Small intestine (tissue), 7 donors: ENCODE measurements around the gene GABBR1. TPM values are rescaled to one million over a fixed set of nuclear protein-coding genes. Genes with fewer than 3 reads are reported as not detected.

Experiments used
- DNase-seq, 2 donors: peaks; one replicate each; pipeline versions ENCODE4 v3.0.0 to v3.0.0-alpha.2; 2013
- FAIRE-seq: peaks from 2 replicates; lab custom pipeline; 2012; peaks lifted over from hg19 to GRCh38; lab: Jason Lieb, UNC
- H3K27ac ChIP-seq, 3 donors: one replicate each; pipeline ENCODE4 v1.5.1; 2013; ENCODE audit warnings: low read length in 2 of 3, mild to moderate bottlenecking in 2 of 3, control low read depth in 1 of 3, inconsistent platforms in 1 of 3, low read depth in 1 of 3, moderate library complexity in 1 of 3
- H3K27me3 ChIP-seq, 3 donors: one replicate each; pipeline ENCODE4 v1.6.1; 2013; ENCODE audit warnings: low read length in 3 of 3, inconsistent platforms in 1 of 3; ENCODE audit not compliant: control insufficient read depth in 3 of 3, insufficient read depth in 3 of 3
- H3K36me3 ChIP-seq, 3 donors: one replicate each; pipeline ENCODE4 v1.6.1; 2013; ENCODE audit warnings: low read length in 3 of 3, inconsistent platforms in 1 of 3, low read depth in 1 of 3, mild to moderate bottlenecking in 1 of 3, moderate library complexity in 1 of 3; ENCODE audit not compliant: control insufficient read depth in 3 of 3, insufficient read depth in 2 of 3
- H3K4me1 ChIP-seq, 3 donors: one replicate each; pipeline ENCODE4 v1.6.1; 2013; ENCODE audit warnings: low read length in 2 of 3, inconsistent platforms in 1 of 3, low read depth in 1 of 3, mild to moderate bottlenecking in 1 of 3, moderate library complexity in 1 of 3; ENCODE audit not compliant: control insufficient read depth in 3 of 3, insufficient read depth in 2 of 3
- H3K4me3 ChIP-seq, 3 donors: one replicate each; pipeline ENCODE4 v1.5.1; 2013; ENCODE audit warnings: low read length in 3 of 3, control low read depth in 1 of 3, inconsistent platforms in 1 of 3, low read depth in 1 of 3, mild to moderate bottlenecking in 1 of 3, moderate library complexity in 1 of 3
- H3K9me3 ChIP-seq, 2 donors: one replicate each; pipeline ENCODE4 v1.6.1; 2013; ENCODE audit warnings: low read depth in 1 of 2, low read length in 1 of 2; ENCODE audit not compliant: control insufficient read depth in 2 of 2, insufficient read depth in 1 of 2
- WGBS, 3 donors: extraction: QIAGEN DNeasy Blood & Tissue Kit; methylation state at CpG; one replicate each; pipeline ENCODE4 v1.1.7; 2013; 5-methylcytosine and 5-hydroxymethylcytosine counted together
- polyA plus RNA-seq, 4 donors: library from polyadenylated mRNA; stranded (reverse) in 3 of 4; unstranded in 1 of 4; fragments of 200-250 nt in 3 of 4; fragments of 120-200 nt in 1 of 4; gene quantifications; one replicate each; pipeline versions ENCODE4 v1.2.1 to v1.2.3, GENCODE V29; 2013
- donor health status: healthy with polysubstance abuse.
- donor health status: control.
- donor health status: control.
- donor health status: Bipolar disorder and iron deficiency.
- donor health status: healthy.

GABBR1 gene
- polyA plus RNA-seq, 4 donors, result 0.22 to 12.2 (median 7.1) TPM

GRCh38 chr6:29624520-29624961 lies 8.4 kb downstream of the GABBR1 start:
- no peak overlapping the region for H3K4me3 ChIP-seq
- FAIRE-seq (no peak), DNase-seq (no peak)
- peaks cover 0 to 4% (median 0%) of the 10 kb centered on the region in 3 donors for H3K4me1 ChIP-seq
- H3K27ac ChIP-seq, result no peak overlapping the region
- H3K9me3 ChIP-seq, result no peaks in the 10 kb centered on the region
- H3K27me3 ChIP-seq, result peaks cover 0 to 42% (median 0%) of the 10 kb centered on the region in 3 donors
- H3K36me3 ChIP-seq, result peaks cover 0 to 8% (median 0%) of the 10 kb centered on the region in 3 donors
- 58 to 70% (median 69%) methylated on average over 3 of the region's 3 CpGs for WGBS, 3 donors

- Histone ChIP-seq H3K27ac (no peak overlapping the region), H3K36me3 (peaks cover 0 to 8% (median 0%) of the 10 kb centered on the region in 3 donors), H3K4me3 (no peak overlapping the region), H3K9me3 (no peaks in the 10 kb centered on the region), H3K4me1 (no peaks in the 10 kb centered on the region), H3K27me3 (peaks cover 0 to 4% (median 0%) of the 10 kb centered on the region in 3 donors)
- FAIRE-seq (no peak), DNase-seq (no peak)
- WGBS, 3 donors, result 68 to 78% (median 75%) methylated on average over 4 of the region's 4 CpGs
Observed at GRCh38 chr6:29620630-29621029, 12.4 kb downstream of the GABBR1 start.

GRCh38 chr6:29619578-29620160 lies 13.3 kb downstream of the GABBR1 start:
- Histone ChIP-seq H3K9me3 (no peaks in the 10 kb centered on the region), H3K4me1 (no peaks in the 10 kb centered on the region), H3K27me3 (peaks cover 0 to 3% (median 0%) of the 10 kb centered on the region in 3 donors), H3K4me3 (no peak overlapping the region), H3K27ac (no peak overlapping the region), H3K36me3 (peaks cover 0 to 8% (median 0%) of the 10 kb centered on the region in 3 donors)
- no peak for FAIRE-seq
- no peak for DNase-seq
- WGBS, 3 donors, result 74 to 88% (median 84%) methylated on average over 1 of the region's 1 CpG

GRCh38 chr6:29617782-29618554 lies 15.0 kb downstream of the GABBR1 start:
- no peaks in the 10 kb centered on the region for H3K27me3 ChIP-seq
- H3K9me3 ChIP-seq, result no peaks in the 10 kb centered on the region
- peaks cover 0 to 2% (median 0%) of the 10 kb centered on the region in 3 donors for H3K36me3 ChIP-seq
- no peak overlapping the region for H3K27ac ChIP-seq
- FAIRE-seq, result no peak
- WGBS, 3 donors, result 90 to 93% (median 91%) methylated on average over 8 of the region's 8 CpGs
- no peak overlapping the region for H3K4me3 ChIP-seq
- no peak for DNase-seq
- no peaks in the 10 kb centered on the region for H3K4me1 ChIP-seq

- peaks cover 0 to 12% (median 0%) of the 10 kb centered on the region in 3 donors for H3K36me3 ChIP-seq
- H3K27ac ChIP-seq, result no peak overlapping the region
- no peaks in the 10 kb centered on the region for H3K9me3 ChIP-seq
- no peak for DNase-seq
- no peaks in the 10 kb centered on the region for H3K4me1 ChIP-seq
- 88 to 94% (median 91%) methylated on average over 4 of the region's 4 CpGs for WGBS, 3 donors
- H3K4me3 ChIP-seq, result no peak overlapping the region
- FAIRE-seq, result no peak
- no peaks in the 10 kb centered on the region for H3K27me3 ChIP-seq
Observed at GRCh38 chr6:29611426-29611825, 21.6 kb downstream of the GABBR1 start.

GRCh38 chr6:29610540-29610939 lies 22.4 kb downstream of the GABBR1 start:
- DNase-seq (no peak), FAIRE-seq (no peak)

GRCh38 chr6:29608131-29608530 lies 24.9 kb downstream of the GABBR1 start:
- Histone ChIP-seq H3K9me3 (no peaks in the 10 kb centered on the region), H3K27me3 (no peaks in the 10 kb centered on the region), H3K27ac (no peak overlapping the region), H3K36me3 (peaks cover 0 to 21% (median 0%) of the 10 kb centered on the region in 3 donors), H3K4me3 (no peak overlapping the region), H3K4me1 (no peaks in the 10 kb centered on the region)
- DNase-seq, result no peak
- no peak for FAIRE-seq

More at GRCh38 chr6:29610540-29610939, 22.4 kb downstream of the GABBR1 start:
- Histone ChIP-seq H3K36me3 (peaks cover 0 to 15% (median 0%) of the 10 kb centered on the region in 3 donors), H3K4me3 (no peak overlapping the region), H3K9me3 (no peaks in the 10 kb centered on the region), H3K27me3 (no peaks in the 10 kb centered on the region), H3K4me1 (no peaks in the 10 kb centered on the region), H3K27ac (no peak overlapping the region)
- WGBS, 3 donors, result 77 to 86% (median 82%) methylated on average over 4 of the region's 4 CpGs

- DNase-seq, result no peak
- no peak for FAIRE-seq
- Histone ChIP-seq H3K36me3 (peaks cover 0 to 18% (median 0%) of the 10 kb centered on the region in 3 donors), H3K9me3 (no peaks in the 10 kb centered on the region), H3K4me3 (no peak overlapping the region), H3K27ac (no peak overlapping the region), H3K27me3 (no peaks in the 10 kb centered on the region), H3K4me1 (no peaks in the 10 kb centered on the region)
- 65 to 81% (median 70%) methylated on average over 2 of the region's 2 CpGs for WGBS, 3 donors
Observed at GRCh38 chr6:29603930-29604329, 29.1 kb downstream of the GABBR1 start.
